ENCODE data around the gene TRAF3IP3. TPM values are rescaled to one million over a fixed set of nuclear protein-coding genes. Genes with fewer than 3 reads are reported as not detected.

Gene TRAF3IP3
- total RNA-seq, 1 experiment from 2014 or later: not detected

GRCh38 chr1:209768354-209768774 is 12.5 kb downstream of the TRAF3IP3 start:
- TF ChIP-seq CTCF (conservative IDR thresholded peaks at IDR 0.05): no peak
- Histone ChIP-seq H2BK5ac (ENCODE audit: insufficient read length, low read length) (no peak overlapping the region), H2AK5ac (ENCODE audit: insufficient read length, low read length) (no peak overlapping the region), H3T11ph (ENCODE audit: low read length) (no peak overlapping the region), H3K4ac (ENCODE audit: low read depth, low read length) (no peak overlapping the region), H2BK20ac (ENCODE audit: low read depth, low read length, poor library complexity, severe bottlenecking) (no peak overlapping the region), H3K4me1 (ENCODE audit: insufficient read depth, low read length) (no peaks in the 10 kb centered on the region), H3K23ac (ENCODE audit: insufficient read length, low read depth, low read length) (no peak overlapping the region), H3K14ac (ENCODE audit: insufficient read depth, low read length) (no peak overlapping the region), H3K4me2 (ENCODE audit: insufficient read depth, insufficient read length, low read length) (no peak overlapping the region), H4K20me1 (ENCODE audit: control insufficient read depth, insufficient read depth, insufficient read length) (peaks cover 3% of the 10 kb centered on the region), H3K79me2 (ENCODE audit: insufficient read depth, low read length) (no peaks in the 10 kb centered on the region), H3K79me1 (ENCODE audit: insufficient read depth, low read depth, low read length, poor library complexity, severe bottlenecking) (no peaks in the 10 kb centered on the region), H3K27me3 (ENCODE audit: insufficient read depth, low read length) (no peaks in the 10 kb centered on the region), H3K9ac (ENCODE audit: extremely low read depth, insufficient read length, low read length) (no peak overlapping the region), H3K9me3 (ENCODE audit: control insufficient read depth, low read depth, low read length) (no peaks in the 10 kb centered on the region), H3K23me2 (ENCODE audit: insufficient read length, low read depth, low read length, poor library complexity, severe bottlenecking) (no peaks in the 10 kb centered on the region), H2AFZ (ENCODE audit: low read length) (no peak overlapping the region), H2BK15ac (ENCODE audit: low read depth, low read length) (no peak overlapping the region), H4K8ac (replicated peaks; ENCODE audit: insufficient read length, low read depth, low read length) (no peak overlapping the region), H3K56ac (ENCODE audit: insufficient read length, low read depth, low read length) (no peak overlapping the region), H3K27ac (ENCODE audit: insufficient read length, low read depth, low read length) (no peak overlapping the region), H3K18ac (ENCODE audit: insufficient read length, low read depth, low read length) (no peak overlapping the region), H4K91ac (ENCODE audit: insufficient read length, low read depth, low read length) (no peak overlapping the region), H2BK120ac (ENCODE audit: low read depth, low read length, poor library complexity, severe bottlenecking) (no peak overlapping the region), H4K5ac (ENCODE audit: insufficient read length, low read depth, low read length) (no peak overlapping the region), H2BK12ac (ENCODE audit: insufficient read length, low read depth, low read length) (no peak overlapping the region)
- peaks cover 3% of the 10 kb centered on the region; the same call in 1 of the 2 replicates for H3K27me3 Mint-ChIP-seq (ENCODE audit: low read depth)
- no peaks in the 10 kb centered on the region; a peak in 1 of 7 replicates for H3K36me3 Mint-ChIP-seq (ENCODE audit: insufficient read depth in 1 of 3, low read depth in 3 of 3)
- H3K27ac Mint-ChIP-seq: no peak overlapping the region
- no peak overlapping the region for H3K4me3 Mint-ChIP-seq
- no peak for DNase-seq
- no CpG with 5 or more reads among the region's 9 CpGs for WGBS (ENCODE audit: extremely low coverage, insufficient read length, low lambda C conversion rate)
- peaks cover 0 to 6% of the 10 kb centered on the region in 2 experiments; a peak in 1 of 4 replicates for H3K4me1 Mint-ChIP-seq
- no peaks in the 10 kb centered on the region; a peak in 1 of 5 replicates for H3K9me3 Mint-ChIP-seq
